Right lobe of liver (tissue), 4 donors: ENCODE measurements around the gene SDHAF1.

Experiments
- POLR2A ChIP-seq: fragments of 450-650 bp; IDR thresholded peaks from one replicate; pipeline ENCODE4 v1.6.1; 2017; ENCODE audit warnings: antibody characterized with exemption, mild to moderate bottlenecking
- TF ChIP-seq, protein P1 (sequence below), 4 donors: fragments of 200-600 bp in 3 of 4; fragments of 450-650 bp in 1 of 4; IDR thresholded peaks; one replicate each; pipeline versions ENCODE4 v1.5.1 to v1.8.0; 2016 to 2022; ENCODE audit warnings: antibody characterized with exemption in 4 of 4, mild to moderate bottlenecking in 2 of 4
- donor health status: DM: no; HTN: no; CAD: no.
- donor health status: DM: no; HTN: no; CAD: no.
- donor health status: DM: no; HTN: yes; CAD: no.

DNA sequence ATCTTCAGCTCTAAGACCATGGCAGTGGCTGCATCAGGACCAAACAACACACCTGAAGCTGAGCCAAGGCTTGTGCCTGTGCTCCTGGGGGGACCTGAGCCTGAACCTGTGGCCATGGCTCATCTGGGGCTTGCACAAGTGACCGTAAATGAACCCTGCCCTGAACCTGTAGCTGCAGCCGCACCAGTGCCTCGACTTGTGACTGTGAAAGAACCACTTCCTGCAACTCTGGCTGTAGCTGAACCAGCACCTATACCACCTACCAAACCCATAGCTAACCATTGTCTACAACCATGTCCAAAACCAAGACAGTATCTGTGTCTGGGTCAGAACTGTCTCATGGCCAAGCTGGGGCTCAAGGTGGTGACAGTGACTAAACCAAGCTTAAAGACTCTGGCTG lies 28.2 kb upstream of the SDHAF1 start:
- TF ChIP-seq, protein P1, sequence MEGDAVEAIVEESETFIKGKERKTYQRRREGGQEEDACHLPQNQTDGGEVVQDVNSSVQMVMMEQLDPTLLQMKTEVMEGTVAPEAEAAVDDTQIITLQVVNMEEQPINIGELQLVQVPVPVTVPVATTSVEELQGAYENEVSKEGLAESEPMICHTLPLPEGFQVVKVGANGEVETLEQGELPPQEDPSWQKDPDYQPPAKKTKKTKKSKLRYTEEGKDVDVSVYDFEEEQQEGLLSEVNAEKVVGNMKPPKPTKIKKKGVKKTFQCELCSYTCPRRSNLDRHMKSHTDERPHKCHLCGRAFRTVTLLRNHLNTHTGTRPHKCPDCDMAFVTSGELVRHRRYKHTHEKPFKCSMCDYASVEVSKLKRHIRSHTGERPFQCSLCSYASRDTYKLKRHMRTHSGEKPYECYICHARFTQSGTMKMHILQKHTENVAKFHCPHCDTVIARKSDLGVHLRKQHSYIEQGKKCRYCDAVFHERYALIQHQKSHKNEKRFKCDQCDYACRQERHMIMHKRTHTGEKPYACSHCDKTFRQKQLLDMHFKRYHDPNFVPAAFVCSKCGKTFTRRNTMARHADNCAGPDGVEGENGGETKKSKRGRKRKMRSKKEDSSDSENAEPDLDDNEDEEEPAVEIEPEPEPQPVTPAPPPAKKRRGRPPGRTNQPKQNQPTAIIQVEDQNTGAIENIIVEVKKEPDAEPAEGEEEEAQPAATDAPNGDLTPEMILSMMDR (IDR thresholded peaks at IDR 0.05) = no peak
- no peak for TF ChIP-seq POLR2A
